OCI-LY7 (cell line): Measurements from ENCODE around the gene ANKS1B. TPM values are rescaled to one million over a fixed set of nuclear protein-coding genes. Genes with fewer than 3 reads are reported as not detected.

ENCODE experiments used
- BruUV-seq: library from RNA; stranded (reverse); fragments of 400-500 nt; replicated peaks from 2 replicates; lab custom pipeline; 2021; lab: Mats Ljungman, UMichigan
- CTCF ChIA-PET: fragments of 300-600 bp; sonication (Branson Sonifier 250); formaldehyde crosslinking; loops from one replicate; lab custom pipeline; 2022; ENCODE audit warnings: antibody characterized with exemption; ENCODE audit not compliant: unreplicated experiment; lab: Charles Lee
- POLR2A ChIA-PET: fragments of 300-600 bp; sonication (Branson Sonifier 250); formaldehyde crosslinking; loops from one replicate; lab custom pipeline; 2022; ENCODE audit warnings: antibody characterized with exemption; lab: Charles Lee
- DNase-seq: peaks from one replicate; pipeline ENCODE4 v3.0.0-alpha.2; 2015; ENCODE audit warnings: low spot score
- H2AFZ ChIP-seq: fragments of 200-600 bp; sonication (generic), shearing (Covaris generic); 2 replicates; pipeline ENCODE4 v1.6.1; 2014; ENCODE audit warnings: mild to moderate bottlenecking, antibody characterized with exemption, low read length, moderate library complexity
- H3K27ac ChIP-seq: fragments of 200-600 bp; sonication (generic); 2 replicates; pipeline ENCODE4 v1.5.1; 2014; ENCODE audit warnings: mixed run types, low read depth, mild to moderate bottlenecking, moderate library complexity, low read length, inconsistent platforms; ENCODE audit not compliant: poor library complexity, severe bottlenecking
- H3K36me3 ChIP-seq: fragments of 200-600 bp; sonication (generic); 2 replicates; pipeline ENCODE4 v1.6.1; 2014; ENCODE audit warnings: mild to moderate bottlenecking, antibody characterized with exemption, low read length, moderate library complexity, mixed read lengths; ENCODE audit not compliant: insufficient read depth
- H3K4me1 ChIP-seq: fragments of 200-600 bp; sonication (generic); 2 replicates; pipeline ENCODE4 v1.5.1; 2014; ENCODE audit warnings: mild to moderate bottlenecking, low read length; ENCODE audit not compliant: insufficient read depth, poor library complexity, severe bottlenecking
- H3K4me2 ChIP-seq: fragments of 200-600 bp; sonication (generic); 2 replicates; pipeline ENCODE4 v1.6.1; 2014; ENCODE audit warnings: mild to moderate bottlenecking, low read length
- H3K4me3 ChIP-seq: fragments of 200-600 bp; sonication (generic); 2 replicates; pipeline ENCODE4 v1.5.1; 2014; ENCODE audit warnings: mild to moderate bottlenecking, low read depth, low read length; ENCODE audit not compliant: poor library complexity, severe bottlenecking
- H3K79me2 ChIP-seq: fragments of 200-600 bp; sonication (generic); 2 replicates; pipeline ENCODE4 v1.6.1; 2016; ENCODE audit warnings: low read depth, mild to moderate bottlenecking, low read length, moderate library complexity, mixed read lengths; ENCODE audit not compliant: insufficient read depth
- H3K9me2 ChIP-seq: fragments of 200-600 bp; sonication (generic); 2 replicates; pipeline ENCODE4 v1.6.1; 2016; ENCODE audit warnings: mild to moderate bottlenecking, low read length, mixed read lengths; ENCODE audit not compliant: insufficient read depth
- H3K9me3 ChIP-seq: fragments of 200-600 bp; sonication (generic); 2 replicates; pipeline ENCODE4 v1.6.1; 2014; ENCODE audit warnings: mild to moderate bottlenecking, mixed run types, low read length, mixed read lengths
- H4K20me1 ChIP-seq: fragments of 200-600 bp; sonication (generic); 2 replicates; pipeline ENCODE4 v1.6.1; 2014; ENCODE audit warnings: mild to moderate bottlenecking, antibody characterized with exemption, low read length, moderate library complexity, mixed read lengths; ENCODE audit not compliant: insufficient read depth
- CTCF ChIP-seq: fragments of 200-600 bp; sonication (generic); conservative IDR thresholded peaks from 2 replicates; pipeline ENCODE4 v1.5.1; 2014; ENCODE audit warnings: mild to moderate bottlenecking, antibody characterized with exemption, low read length, moderate library complexity, mixed read lengths
- EZH2phosphoT487 ChIP-seq: fragments of 200-600 bp; sonication (generic); IDR thresholded peaks from 2 replicates; pipeline ENCODE4 v1.6.1; 2018; ENCODE audit warnings: low read depth, borderline replicate concordance, mild to moderate bottlenecking, mixed run types, antibody characterized with exemption, low read length, moderate library complexity, mixed read lengths
- intact Hi-C: fragments of 100-400 bp; cut with micrococcal nuclease; formaldehyde crosslinking; loops from one replicate; pipeline ENCODE4 v1.10.0; 2022; ENCODE audit not compliant: unreplicated experiment
- total RNA-seq, 2 experiments: library from RNA; depleted of rRNA in 1 of 2; stranded (reverse); fragments of >200 nt in 1 of 2; shearing (Covaris generic) in 1 of 2; gene quantifications; 2 replicates each; pipeline ENCODE4 v1.2.3, GENCODE V29; 2014 to 2022

Gene ANKS1B
- total RNA-seq, 2 experiments from 2014 or later, result 2.9 to 6.0 TPM

DNA sequence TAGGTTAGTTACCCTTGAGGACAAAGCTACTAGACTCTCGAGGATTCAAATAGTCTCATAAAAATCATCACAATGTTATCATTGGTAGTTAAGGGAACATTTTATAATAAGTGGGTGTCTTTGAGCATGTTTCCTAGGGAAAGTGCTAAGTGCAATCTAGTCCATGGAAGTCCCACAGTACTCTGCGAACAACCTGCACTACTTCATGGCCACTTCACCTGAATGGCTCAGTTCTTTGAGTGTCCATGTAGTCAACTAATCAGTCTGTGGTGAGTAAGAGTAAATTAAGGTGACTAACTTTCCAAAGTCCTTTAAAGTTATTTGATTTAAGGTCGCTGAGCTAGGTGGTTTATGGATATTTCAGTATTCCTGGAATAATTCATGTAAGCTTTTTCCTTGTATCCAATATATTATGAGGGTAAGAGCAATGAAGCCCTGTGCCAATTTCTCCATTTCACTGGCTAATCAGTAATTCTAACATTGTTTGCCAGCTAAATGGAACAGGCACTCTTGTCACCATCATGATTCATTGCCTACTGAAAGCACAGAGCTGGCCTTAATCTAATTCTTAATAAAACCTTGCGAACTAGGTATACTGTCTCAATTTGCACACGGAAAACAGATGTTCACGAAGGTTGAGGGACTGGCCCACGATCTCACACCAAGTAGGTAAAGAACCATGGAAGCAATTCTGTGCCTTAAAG, 844.6 kb downstream of the ANKS1B start:
- no peak overlapping the region for H3K4me2 ChIP-seq
- H3K36me3 ChIP-seq, result no peaks in the 10 kb centered on the region; the same call in 1 of the 2 replicates
- peaks cover 18% of the 10 kb centered on the region for H3K9me3 ChIP-seq
- peaks cover 11% of the 10 kb centered on the region for H3K4me1 ChIP-seq
- DNase-seq, result no peak
- H4K20me1 ChIP-seq, result no peaks in the 10 kb centered on the region
- H3K27ac ChIP-seq, result no peak overlapping the region
- no peak overlapping the region for H2AFZ ChIP-seq
- TF ChIP-seq EZH2phosphoT487, result no peak
- TF ChIP-seq CTCF, result no peak
- no peak overlapping the region for H3K4me3 ChIP-seq
- ChIA-PET CTCF (no interaction called here), POLR2A (interaction anchor here (0.6 to 0.7 kb wide), 3 partner anchors 13 to 64 kb away, joined by 3 to 5 read pairs (median 4); no protein-coding TSS in a partner anchor)
- H3K9me2 ChIP-seq, result no peaks in the 10 kb centered on the region
- intact Hi-C loops, result no loop called here
- H3K79me2 ChIP-seq, result no peaks in the 10 kb centered on the region
- BruUV-seq, result no TSS peak

- peaks cover 9% of the 10 kb centered on the region for H3K9me3 ChIP-seq
- POLR2A ChIA-PET, result interaction anchor here (0.6 to 1.6 kb wide), 8 partner anchors 9 to 466 kb away, joined by 3 to 8 read pairs (median 4); no protein-coding TSS in a partner anchor
- H4K20me1 ChIP-seq, result no peaks in the 10 kb centered on the region
- no peak overlapping the region for H3K27ac ChIP-seq
- no peak overlapping the region for H3K4me3 ChIP-seq
- peaks cover 11% of the 10 kb centered on the region for H3K4me1 ChIP-seq
- intact Hi-C loops, result no loop called here
- H3K4me2 ChIP-seq, result no peak overlapping the region
- CTCF ChIA-PET, result no interaction called here
- no peak for DNase-seq
- H3K9me2 ChIP-seq, result no peaks in the 10 kb centered on the region
- TF ChIP-seq CTCF (no peak), EZH2phosphoT487 (no peak)
- no peak overlapping the region for H2AFZ ChIP-seq
- H3K79me2 ChIP-seq, result no peaks in the 10 kb centered on the region
- no TSS peak for BruUV-seq
- no peaks in the 10 kb centered on the region; the same call in 1 of the 2 replicates for H3K36me3 ChIP-seq
Measured at GRCh38 chr12:99138393-99138792, 846.3 kb downstream of the ANKS1B start.
